Measurements from ENCODE around the gene RALB.
A peak's percentile ranks its signal among the peaks of the same experiment; 100 is the strongest.

The RALB gene

GRCh38 chr2:120287183-120288015 lies 34.7 kb downstream of the RALB start:
- H3K9ac ChIP-seq (ENCODE audit: low read length): no peak overlapping the region
- H4K8ac ChIP-seq (ENCODE audit: low read depth, low read length): no peak overlapping the region
- DNase-seq: no peak
- no peak overlapping the region for H4K5ac ChIP-seq (ENCODE audit: low read length)
- no peak overlapping the region for H2BK15ac ChIP-seq (replicated peaks; ENCODE audit: low read depth)
- no peak overlapping the region for H3K4ac ChIP-seq (ENCODE audit: low read depth, low read length)
- H3K4me2 ChIP-seq (ENCODE audit: low read length): no peak overlapping the region
- no peaks in the 10 kb centered on the region for H3K27me3 ChIP-seq (ENCODE audit: insufficient read depth, low read length, poor library complexity)
- H2BK120ac ChIP-seq (ENCODE audit: low read depth, low read length): no peak overlapping the region
- WGBS (ENCODE audit: extremely low coverage, insufficient coverage, low lambda C conversion rate): no CpG with 5 or more reads among the region's 8 CpGs
- H3K18ac ChIP-seq (ENCODE audit: low read length): no peak overlapping the region
- no peak overlapping the region for H2BK5ac ChIP-seq (ENCODE audit: low read length)
- H2AK5ac ChIP-seq (ENCODE audit: low read length): no peak overlapping the region
- H3K23ac ChIP-seq (ENCODE audit: low read length): no peak overlapping the region
- H3K79me1 ChIP-seq (ENCODE audit: low read length): no peaks in the 10 kb centered on the region
- H3K79me2 ChIP-seq (ENCODE audit: control insufficient read depth, insufficient read depth, low read length): no peaks in the 10 kb centered on the region
- no peak overlapping the region for H3K27ac ChIP-seq (ENCODE audit: low read depth, low read length)
- peaks cover 12% of the 10 kb centered on the region for H3K4me1 ChIP-seq (ENCODE audit: control insufficient read depth, low read depth, low read length)
- H3K56ac ChIP-seq (ENCODE audit: low read length): no peak overlapping the region
- no peak overlapping the region for H3K4me3 ChIP-seq (ENCODE audit: low read length)
- no peaks in the 10 kb centered on the region for H3K36me3 ChIP-seq (ENCODE audit: control insufficient read depth, insufficient read depth, low read length)

- WGBS (ENCODE audit: extremely low coverage, insufficient coverage, low lambda C conversion rate): no CpG with 5 or more reads among the region's 1 CpG
- Histone ChIP-seq H3K79me2 (ENCODE audit: control insufficient read depth, insufficient read depth, low read length) (no peaks in the 10 kb centered on the region), H3K56ac (ENCODE audit: low read length) (no peak overlapping the region), H3K79me1 (ENCODE audit: low read length) (no peaks in the 10 kb centered on the region), H3K18ac (ENCODE audit: low read length) (no peak overlapping the region), H2BK5ac (ENCODE audit: low read length) (no peak overlapping the region), H3K9ac (ENCODE audit: low read length) (no peak overlapping the region), H4K5ac (ENCODE audit: low read length) (no peak overlapping the region), H3K27me3 (ENCODE audit: insufficient read depth, low read length, poor library complexity) (no peaks in the 10 kb centered on the region), H4K8ac (ENCODE audit: low read depth, low read length) (no peak overlapping the region), H3K23ac (ENCODE audit: low read length) (no peak overlapping the region), H3K4me1 (ENCODE audit: control insufficient read depth, low read depth, low read length) (peaks cover 12% of the 10 kb centered on the region), H2AK5ac (ENCODE audit: low read length) (no peak overlapping the region), H3K4me3 (ENCODE audit: low read length) (no peak overlapping the region), H3K36me3 (ENCODE audit: control insufficient read depth, insufficient read depth, low read length) (no peaks in the 10 kb centered on the region), H3K4ac (ENCODE audit: low read depth, low read length) (no peak overlapping the region), H2BK120ac (ENCODE audit: low read depth, low read length) (no peak overlapping the region), H3K27ac (ENCODE audit: low read depth, low read length) (no peak overlapping the region), H3K4me2 (ENCODE audit: low read length) (no peak overlapping the region), H2BK15ac (replicated peaks; ENCODE audit: low read depth) (no peak overlapping the region)
- no peak for DNase-seq
These were observed 35.3 kb downstream of the RALB start for GRCh38 chr2:120288016-120288373.

- H4K5ac ChIP-seq (ENCODE audit: low read length): no peak overlapping the region
- no peak overlapping the region for H3K4ac ChIP-seq (ENCODE audit: low read depth, low read length)
- H2BK5ac ChIP-seq (ENCODE audit: low read length): no peak overlapping the region
- H3K18ac ChIP-seq (ENCODE audit: low read length): no peak overlapping the region
- H3K27me3 ChIP-seq (ENCODE audit: insufficient read depth, low read length, poor library complexity): no peaks in the 10 kb centered on the region
- H3K4me3 ChIP-seq (ENCODE audit: low read length): no peak overlapping the region
- H3K56ac ChIP-seq (ENCODE audit: low read length): no peak overlapping the region
- no peaks in the 10 kb centered on the region for H3K79me2 ChIP-seq (ENCODE audit: control insufficient read depth, insufficient read depth, low read length)
- H3K23ac ChIP-seq (ENCODE audit: low read length): no peak overlapping the region
- H3K79me1 ChIP-seq (ENCODE audit: low read length): no peaks in the 10 kb centered on the region
- H3K4me1 ChIP-seq (ENCODE audit: control insufficient read depth, low read depth, low read length): peaks cover 9% of the 10 kb centered on the region
- no peaks in the 10 kb centered on the region for H3K36me3 ChIP-seq (ENCODE audit: control insufficient read depth, insufficient read depth, low read length)
- no peak overlapping the region for H4K8ac ChIP-seq (ENCODE audit: low read depth, low read length)
- no peak overlapping the region for H3K9ac ChIP-seq (ENCODE audit: low read length)
- no CpG with 5 or more reads among the region's 14 CpGs for WGBS (ENCODE audit: extremely low coverage, insufficient coverage, low lambda C conversion rate)
- no peak overlapping the region for H2BK120ac ChIP-seq (ENCODE audit: low read depth, low read length)
- no peak overlapping the region for H2BK15ac ChIP-seq (replicated peaks; ENCODE audit: low read depth)
- peak; percentile 53 for DNase-seq
- H2AK5ac ChIP-seq (ENCODE audit: low read length): no peak overlapping the region
- H3K27ac ChIP-seq (ENCODE audit: low read depth, low read length): no peak overlapping the region
- H3K4me2 ChIP-seq (ENCODE audit: low read length): no peak overlapping the region
These were observed 36.7 kb downstream of the RALB start for GRCh38 chr2:120289221-120289906.

GRCh38 chr2:120290737-120291136 lies 38.1 kb downstream of the RALB start:
- Histone ChIP-seq H3K56ac (ENCODE audit: low read length) (no peak overlapping the region), H3K36me3 (ENCODE audit: control insufficient read depth, insufficient read depth, low read length) (no peaks in the 10 kb centered on the region), H2BK120ac (ENCODE audit: low read depth, low read length) (no peak overlapping the region), H4K5ac (ENCODE audit: low read length) (no peak overlapping the region), H4K8ac (ENCODE audit: low read depth, low read length) (no peak overlapping the region), H3K9ac (ENCODE audit: low read length) (no peak overlapping the region), H3K4me2 (ENCODE audit: low read length) (no peak overlapping the region), H2AK5ac (ENCODE audit: low read length) (no peak overlapping the region), H3K27ac (ENCODE audit: low read depth, low read length) (no peak overlapping the region), H3K4me1 (ENCODE audit: control insufficient read depth, low read depth, low read length) (peaks cover 9% of the 10 kb centered on the region), H3K4ac (ENCODE audit: low read depth, low read length) (no peak overlapping the region), H2BK5ac (ENCODE audit: low read length) (no peak overlapping the region), H3K27me3 (ENCODE audit: insufficient read depth, low read length, poor library complexity) (no peaks in the 10 kb centered on the region), H3K23ac (ENCODE audit: low read length) (no peak overlapping the region), H3K79me1 (ENCODE audit: low read length) (no peaks in the 10 kb centered on the region), H3K4me3 (ENCODE audit: low read length) (no peak overlapping the region), H3K18ac (ENCODE audit: low read length) (no peak overlapping the region), H2BK15ac (replicated peaks; ENCODE audit: low read depth) (no peak overlapping the region), H3K79me2 (ENCODE audit: control insufficient read depth, insufficient read depth, low read length) (no peaks in the 10 kb centered on the region)
- WGBS (ENCODE audit: extremely low coverage, insufficient coverage, low lambda C conversion rate): no CpG with 5 or more reads among the region's 2 CpGs
- no peak for DNase-seq

GRCh38 chr2:120291401-120292311 lies 39.0 kb downstream of the RALB start:
- Histone ChIP-seq H3K18ac (ENCODE audit: low read length) (no peak overlapping the region), H3K4me3 (ENCODE audit: low read length) (no peak overlapping the region), H2BK120ac (ENCODE audit: low read depth, low read length) (peak overlapping the region; percentile 51), H3K27me3 (ENCODE audit: insufficient read depth, low read length, poor library complexity) (no peaks in the 10 kb centered on the region), H2AK5ac (ENCODE audit: low read length) (no peak overlapping the region), H3K23ac (ENCODE audit: low read length) (no peak overlapping the region), H3K27ac (ENCODE audit: low read depth, low read length) (no peak overlapping the region), H3K79me1 (ENCODE audit: low read length) (no peaks in the 10 kb centered on the region), H4K5ac (ENCODE audit: low read length) (no peak overlapping the region), H2BK15ac (replicated peaks; ENCODE audit: low read depth) (no peak overlapping the region), H3K56ac (ENCODE audit: low read length) (peak overlapping the region; percentile 6), H3K4me2 (ENCODE audit: low read length) (no peak overlapping the region), H3K79me2 (ENCODE audit: control insufficient read depth, insufficient read depth, low read length) (no peaks in the 10 kb centered on the region), H2BK5ac (ENCODE audit: low read length) (no peak overlapping the region), H3K9ac (ENCODE audit: low read length) (no peak overlapping the region), H3K4me1 (ENCODE audit: control insufficient read depth, low read depth, low read length) (peaks cover 9% of the 10 kb centered on the region), H3K36me3 (ENCODE audit: control insufficient read depth, insufficient read depth, low read length) (no peaks in the 10 kb centered on the region), H3K4ac (ENCODE audit: low read depth, low read length) (no peak overlapping the region), H4K8ac (ENCODE audit: low read depth, low read length) (no peak overlapping the region)
- peak; percentile 57 for DNase-seq
- WGBS (ENCODE audit: extremely low coverage, insufficient coverage, low lambda C conversion rate): no CpG with 5 or more reads among the region's 4 CpGs
